Measurements from ENCODE around the gene RAPGEF4.
"Not testable (repeated sequence)": the region's sequence is repeated elsewhere in the genome, so short reads cannot be mapped to it uniquely, and the experiment has no call there.

The RAPGEF4 gene

GRCh38 chr2:173017646-173018420, 282.2 kb downstream of the RAPGEF4 start:
- no peak for DNase-seq

DNA sequence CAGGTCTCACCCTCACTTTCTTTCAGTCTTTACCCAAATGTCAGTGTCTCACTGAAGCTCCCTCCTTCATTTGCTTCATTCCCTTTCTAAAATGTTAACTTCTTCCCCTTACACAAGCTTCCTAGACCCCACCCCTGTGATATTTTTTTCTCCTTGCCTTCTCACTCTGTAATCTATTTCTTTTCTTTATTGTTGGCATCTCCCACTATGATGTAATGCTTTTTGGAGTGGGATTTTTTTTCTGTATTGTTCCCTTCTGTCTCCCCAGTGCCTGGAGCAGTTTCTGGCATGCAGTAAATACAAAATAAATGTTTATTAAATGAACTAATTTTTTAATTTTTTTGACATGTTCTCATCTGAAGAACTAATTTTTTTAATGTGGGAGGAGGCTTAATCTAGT, 284.1 kb downstream of the RAPGEF4 start:
- DNase-seq, result no peak

- no peak for DNase-seq
Measured at GRCh38 chr2:173021939-173022371, 286.3 kb downstream of the RAPGEF4 start.

GRCh38 chr2:173023718-173024117, 288.1 kb downstream of the RAPGEF4 start:
- no peak for DNase-seq

DNA sequence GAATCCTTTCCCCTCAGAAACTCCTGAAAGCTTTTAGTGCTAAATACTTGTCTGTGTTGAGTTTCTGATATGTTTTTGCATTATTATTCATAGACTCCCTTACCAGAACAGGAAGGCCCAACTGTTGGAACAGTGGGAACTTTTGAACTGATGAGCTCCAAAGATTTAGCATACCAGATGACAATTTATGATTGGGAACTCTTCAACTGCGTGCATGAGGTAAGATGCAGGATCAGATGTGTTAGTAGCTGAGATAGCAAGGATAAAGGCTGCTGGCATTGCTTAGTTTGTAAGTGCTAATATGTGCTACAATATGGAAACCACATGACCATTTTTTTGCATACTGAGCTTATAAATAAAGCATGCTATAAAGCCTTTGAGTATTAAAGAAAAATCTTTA, 290.8 kb downstream of the RAPGEF4 start:
- no peak for DNase-seq

GRCh38 chr2:173027181-173028128, 291.8 kb downstream of the RAPGEF4 start:
- peak; percentile 75 for DNase-seq

- no peak for DNase-seq
Measured at GRCh38 chr2:173028141-173028540, 292.5 kb downstream of the RAPGEF4 start.

GRCh38 chr2:173028671-173029070, 293.0 kb downstream of the RAPGEF4 start:
- no peak for DNase-seq

GRCh38 chr2:173030561-173031490, 295.2 kb downstream of the RAPGEF4 start:
- no peak for DNase-seq

DNA sequence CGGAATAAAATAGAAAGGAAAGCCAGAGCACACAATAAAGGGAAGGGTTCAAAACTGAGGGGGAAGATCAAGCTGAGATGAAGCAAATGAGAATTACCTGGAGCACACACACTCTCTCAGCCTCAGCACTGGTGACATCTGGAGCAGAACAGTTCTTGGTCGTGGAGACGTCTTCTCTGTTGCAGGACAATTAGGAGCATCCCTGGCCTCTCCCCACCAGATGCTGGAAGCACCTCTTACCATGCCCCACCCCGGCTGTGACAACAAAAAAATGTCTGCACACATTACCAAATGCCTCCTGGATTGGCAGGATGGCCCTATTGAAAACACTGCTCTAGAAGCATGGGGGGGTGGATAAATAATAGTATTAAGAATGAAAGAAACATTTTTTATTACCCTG, 296.4 kb downstream of the RAPGEF4 start:
- no peak for DNase-seq

DNA sequence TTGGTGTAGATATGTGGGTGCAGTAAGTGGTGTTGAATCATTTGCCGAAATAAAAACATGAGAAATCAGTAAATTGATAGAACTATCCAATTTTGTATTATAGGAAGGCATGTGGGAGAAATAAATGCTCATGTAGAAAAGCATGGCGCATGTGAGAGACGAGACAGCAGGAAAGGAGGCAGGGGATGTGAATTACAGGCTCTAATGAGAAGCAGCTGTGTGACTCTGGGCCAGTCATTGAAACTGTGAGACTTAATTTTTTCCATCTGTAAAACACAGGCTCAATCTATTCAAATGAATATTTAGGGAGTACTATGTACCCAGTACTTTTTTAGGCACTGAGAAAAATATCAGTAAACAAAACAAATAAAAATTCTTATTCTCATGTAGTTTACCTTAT, 297.4 kb downstream of the RAPGEF4 start:
- DNase-seq, result no peak

GRCh38 chr2:173034143-173034542, 298.5 kb downstream of the RAPGEF4 start:
- DNase-seq, result no peak

DNA sequence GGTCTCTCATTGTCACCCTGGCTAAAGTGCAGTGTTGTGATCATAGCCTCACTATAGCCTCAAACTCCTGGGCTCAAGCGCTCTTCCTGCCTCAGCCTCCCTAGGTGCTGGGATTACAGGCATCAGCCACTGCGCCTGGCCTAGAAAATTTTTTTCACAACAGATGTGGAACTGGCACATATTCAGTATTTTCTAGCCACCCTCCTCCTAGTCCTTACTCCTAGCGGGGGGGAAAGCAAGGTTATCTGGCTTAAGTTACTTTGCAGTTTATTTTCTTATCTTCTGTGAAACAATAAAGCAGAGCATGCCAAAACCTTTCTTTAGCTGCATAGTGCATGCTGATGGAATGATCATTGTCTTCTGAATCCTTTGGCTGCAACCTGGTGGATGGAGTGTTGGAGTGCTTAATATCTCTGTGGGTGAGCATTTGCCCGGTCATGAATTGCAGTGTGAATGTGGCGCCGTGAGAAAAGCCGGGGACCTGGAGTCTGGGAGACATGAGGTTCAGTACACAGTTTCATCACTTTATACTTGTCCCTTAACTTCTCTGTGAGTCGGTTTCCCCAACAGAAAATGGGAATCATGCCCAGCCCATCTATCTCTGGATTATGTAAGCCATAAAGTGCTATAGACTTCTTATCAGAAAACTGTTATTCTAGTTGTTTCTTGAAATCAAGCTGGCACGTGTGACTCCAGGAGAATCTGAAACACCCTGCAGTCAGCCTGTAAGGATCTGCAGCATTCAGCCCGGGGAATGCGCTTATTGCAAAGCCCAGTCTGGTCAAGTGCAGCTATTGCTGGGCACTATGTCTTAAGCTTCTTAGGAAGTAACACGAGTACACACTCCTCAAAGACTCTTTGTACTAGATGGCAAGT, 301.8 kb downstream of the RAPGEF4 start:
- no peak for DNase-seq

GRCh38 chr2:173038257-173038656, 302.6 kb downstream of the RAPGEF4 start:
- DNase-seq, result not testable (repeated sequence)

DNA sequence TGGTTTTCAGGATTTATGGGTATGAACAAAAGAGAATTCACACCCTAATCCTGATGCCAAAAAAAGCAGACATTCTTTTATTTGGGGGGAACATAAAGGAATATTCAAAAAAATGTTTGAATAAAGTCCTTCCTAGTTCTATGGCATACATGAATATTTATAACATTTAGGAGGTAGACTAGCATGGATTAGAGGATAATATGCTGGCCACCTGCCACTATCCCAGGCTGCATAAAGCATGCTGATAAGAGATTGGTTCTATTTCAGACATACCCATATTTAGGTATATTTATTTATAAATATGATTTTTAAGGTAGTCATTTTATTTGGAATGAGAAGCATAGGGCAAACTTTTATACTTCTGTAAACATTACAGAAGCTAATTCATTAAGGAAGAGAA, 305.1 kb downstream of the RAPGEF4 start:
- no peak for DNase-seq

- peak; percentile 34 for DNase-seq
Measured at GRCh38 chr2:173043476-173043875, 307.8 kb downstream of the RAPGEF4 start.

- no peak for DNase-seq
Measured at GRCh38 chr2:173043897-173044519, 308.4 kb downstream of the RAPGEF4 start.

- DNase-seq, result no peak
Measured at GRCh38 chr2:173044686-173045085, 309.0 kb downstream of the RAPGEF4 start.

DNA sequence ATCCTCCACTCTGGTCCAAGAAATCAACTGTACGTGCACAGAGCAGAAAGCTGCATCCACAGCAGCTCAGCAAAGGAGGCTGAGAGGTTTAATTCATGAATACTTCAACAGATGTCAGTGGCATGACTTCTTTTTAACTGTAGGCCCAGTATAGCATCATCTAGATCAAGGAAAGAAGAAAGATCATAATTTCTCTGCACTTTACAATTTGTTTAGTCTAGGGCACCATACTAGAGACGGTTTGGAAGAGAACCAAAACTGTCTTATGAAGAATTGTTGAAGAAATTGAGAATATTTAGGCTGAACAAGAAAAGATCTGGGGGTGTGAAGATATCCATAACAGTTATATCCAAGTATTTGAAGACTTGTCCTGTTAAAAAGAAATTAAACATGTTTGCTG, 309.5 kb downstream of the RAPGEF4 start:
- DNase-seq, result no peak

DNA sequence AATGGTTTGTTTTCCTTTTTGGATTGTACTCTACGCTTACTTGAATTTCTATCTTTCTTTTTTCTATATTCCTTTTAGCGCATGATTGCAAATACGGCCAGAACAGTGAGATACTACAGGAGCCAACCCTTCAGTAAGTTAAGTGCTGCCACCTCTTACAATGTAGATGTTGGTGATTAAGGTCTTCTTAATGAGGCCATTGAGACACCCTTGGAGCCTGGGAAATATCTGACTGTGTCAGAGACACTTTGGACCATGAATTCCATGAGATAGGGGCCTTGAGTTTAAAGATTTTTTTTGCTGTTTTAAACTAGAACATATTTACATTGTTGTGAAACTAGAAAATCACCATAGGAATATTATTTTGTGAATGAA, 312.9 kb downstream of the RAPGEF4 start:
- no peak for DNase-seq
